ENCODE results near the gene PRX.

The PRX gene

GRCh38 chr19:40392123-40392522 is 21.1 kb downstream of the PRX start:
- Histone ChIP-seq H3K27me3 (peaks cover 8% of the 10 kb centered on the region), H3K27ac (no peak overlapping the region), H3K4me3 (ENCODE audit: low read depth in 1 of 2, low read length in 1 of 2) (no peak overlapping the region), H3K4me1 (ENCODE audit: control insufficient read depth in 1 of 2, insufficient read depth in 1 of 2, low read depth in 1 of 2, low read length in 1 of 2) (no peaks in the 10 kb centered on the region), H3K9me3 (no peaks in the 10 kb centered on the region), H3K36me3 (no peaks in the 10 kb centered on the region)
- TF ChIP-seq, protein P1, sequence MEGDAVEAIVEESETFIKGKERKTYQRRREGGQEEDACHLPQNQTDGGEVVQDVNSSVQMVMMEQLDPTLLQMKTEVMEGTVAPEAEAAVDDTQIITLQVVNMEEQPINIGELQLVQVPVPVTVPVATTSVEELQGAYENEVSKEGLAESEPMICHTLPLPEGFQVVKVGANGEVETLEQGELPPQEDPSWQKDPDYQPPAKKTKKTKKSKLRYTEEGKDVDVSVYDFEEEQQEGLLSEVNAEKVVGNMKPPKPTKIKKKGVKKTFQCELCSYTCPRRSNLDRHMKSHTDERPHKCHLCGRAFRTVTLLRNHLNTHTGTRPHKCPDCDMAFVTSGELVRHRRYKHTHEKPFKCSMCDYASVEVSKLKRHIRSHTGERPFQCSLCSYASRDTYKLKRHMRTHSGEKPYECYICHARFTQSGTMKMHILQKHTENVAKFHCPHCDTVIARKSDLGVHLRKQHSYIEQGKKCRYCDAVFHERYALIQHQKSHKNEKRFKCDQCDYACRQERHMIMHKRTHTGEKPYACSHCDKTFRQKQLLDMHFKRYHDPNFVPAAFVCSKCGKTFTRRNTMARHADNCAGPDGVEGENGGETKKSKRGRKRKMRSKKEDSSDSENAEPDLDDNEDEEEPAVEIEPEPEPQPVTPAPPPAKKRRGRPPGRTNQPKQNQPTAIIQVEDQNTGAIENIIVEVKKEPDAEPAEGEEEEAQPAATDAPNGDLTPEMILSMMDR (IDR thresholded peaks at IDR 0.05), result no peak

- H3K9me3 ChIP-seq, result no peaks in the 10 kb centered on the region
- no peak within 1 kb of the TSS for H3K4me3 ChIP-seq (ENCODE audit: low read depth in 1 of 2, low read length in 1 of 2)
- H3K36me3 ChIP-seq, result no peaks in the 10 kb centered on the region
- no peaks in the 10 kb centered on the region for H3K4me1 ChIP-seq (ENCODE audit: control insufficient read depth in 1 of 2, insufficient read depth in 1 of 2, low read depth in 1 of 2, low read length in 1 of 2)
- no peak within 1 kb of the TSS for H3K27ac ChIP-seq
- TF ChIP-seq, protein P1 (IDR thresholded peaks at IDR 0.05), result no peak
- H3K27me3 ChIP-seq, result no peaks in the 10 kb centered on the region
These were observed 23.0 kb downstream of the PRX start, which contains the start of gene HIPK4 for GRCh38 chr19:40390084-40390742. Gene HIPK4, minus strand, starts transcription at chr19:40390181. Its CDS starts 279 bp downstream, at chr19:40389902.

DNA sequence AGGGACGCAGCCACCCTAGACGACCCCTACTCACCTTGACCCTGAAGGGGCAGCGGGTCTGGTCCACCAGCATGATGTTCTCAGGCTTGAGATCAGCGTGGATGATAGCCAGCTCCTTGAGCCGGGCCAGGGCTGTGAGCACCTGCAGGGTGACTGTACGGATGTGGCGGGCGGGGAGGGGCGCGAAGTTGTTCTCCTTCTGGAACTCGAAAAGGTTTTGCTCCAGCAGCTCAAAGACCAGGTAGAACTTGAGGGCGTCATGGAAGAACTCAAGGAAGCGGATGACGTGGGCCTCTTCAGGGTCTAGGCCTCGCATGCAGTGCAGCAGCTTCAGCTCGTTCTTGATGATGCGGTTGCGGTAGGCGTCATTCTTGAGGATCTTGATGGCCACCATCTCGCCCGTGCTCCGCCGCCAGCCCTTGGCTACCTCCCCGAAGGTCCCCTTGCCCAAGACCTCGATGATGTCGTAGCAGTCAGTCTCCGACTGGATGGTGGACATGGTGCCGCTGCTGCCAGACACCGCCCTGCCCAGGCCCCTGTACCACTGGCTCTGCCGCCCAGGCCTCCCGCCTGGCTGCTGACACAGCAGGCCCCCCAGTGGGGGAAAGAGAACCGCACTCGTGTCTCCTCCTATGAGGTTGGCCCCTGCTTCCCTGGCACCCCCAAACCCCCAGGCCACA is 23.6 kb downstream of the PRX start:
- TF ChIP-seq, protein P1 (IDR thresholded peaks at IDR 0.05), result no peak
- H3K27ac ChIP-seq, result no peak overlapping the region
- H3K4me1 ChIP-seq (ENCODE audit: control insufficient read depth in 1 of 2, insufficient read depth in 1 of 2, low read depth in 1 of 2, low read length in 1 of 2), result no peaks in the 10 kb centered on the region
- no peaks in the 10 kb centered on the region for H3K27me3 ChIP-seq
- no peaks in the 10 kb centered on the region for H3K36me3 ChIP-seq
- no peaks in the 10 kb centered on the region for H3K9me3 ChIP-seq
- no peak overlapping the region for H3K4me3 ChIP-seq (ENCODE audit: low read depth in 1 of 2, low read length in 1 of 2)

DNA sequence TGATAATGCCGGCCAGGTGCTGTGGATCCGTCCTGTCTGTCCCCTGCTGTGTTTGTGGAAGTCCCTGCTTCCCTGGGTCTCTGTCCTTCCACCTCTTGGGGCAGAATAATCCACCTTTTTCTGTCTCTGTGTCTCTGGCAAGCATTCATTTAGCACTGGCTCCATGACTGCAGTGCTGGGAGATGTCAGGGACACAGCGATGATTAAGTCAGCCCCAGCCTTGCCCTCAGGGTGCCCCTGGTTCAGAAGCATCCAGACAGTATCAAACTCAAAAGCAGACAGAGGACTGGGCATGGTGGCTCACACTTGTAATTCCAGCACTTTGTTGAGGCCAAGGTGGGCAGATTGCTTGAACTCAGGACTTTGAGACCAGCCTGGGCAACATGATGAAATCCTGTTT is 24.7 kb downstream of the PRX start:
- no peaks in the 10 kb centered on the region for H3K36me3 ChIP-seq
- no peaks in the 10 kb centered on the region for H3K4me1 ChIP-seq (ENCODE audit: control insufficient read depth in 1 of 2, insufficient read depth in 1 of 2, low read depth in 1 of 2, low read length in 1 of 2)
- no peak overlapping the region for H3K4me3 ChIP-seq (ENCODE audit: low read depth in 1 of 2, low read length in 1 of 2)
- H3K9me3 ChIP-seq, result no peaks in the 10 kb centered on the region
- TF ChIP-seq, protein P1 (IDR thresholded peaks at IDR 0.05), result no peak
- H3K27ac ChIP-seq, result no peak overlapping the region
- no peaks in the 10 kb centered on the region for H3K27me3 ChIP-seq

GRCh38 chr19:40387155-40387554 is 26.0 kb downstream of the PRX start:
- Histone ChIP-seq H3K4me1 (ENCODE audit: control insufficient read depth in 1 of 2, insufficient read depth in 1 of 2, low read depth in 1 of 2, low read length in 1 of 2) (no peaks in the 10 kb centered on the region), H3K27me3 (no peaks in the 10 kb centered on the region), H3K9me3 (no peaks in the 10 kb centered on the region), H3K4me3 (ENCODE audit: low read depth in 1 of 2, low read length in 1 of 2) (no peak overlapping the region), H3K36me3 (no peaks in the 10 kb centered on the region), H3K27ac (no peak overlapping the region)
- TF ChIP-seq, protein P1 (IDR thresholded peaks at IDR 0.05), result no peak
